GM19025 (cell line): Measurements from ENCODE around the gene POLG2.
"Not testable (repeated sequence)": the region's sequence is repeated elsewhere in the genome, so short reads cannot be mapped to it uniquely, and the experiment has no call there.

ENCODE experiments used
- ATAC-seq: cut with Tn5 transposase; IDR thresholded peaks from one replicate; pipeline ENCODE4 v1.9.1; 2021; ENCODE audit warnings: mild to moderate bottlenecking, low read depth, moderate library complexity; ENCODE audit not compliant: unreplicated experiment

Gene POLG2

GRCh38 chr17:64491034-64491860 lies 5.6 kb downstream of the POLG2 start:
- ATAC-seq, result no peak

DNA sequence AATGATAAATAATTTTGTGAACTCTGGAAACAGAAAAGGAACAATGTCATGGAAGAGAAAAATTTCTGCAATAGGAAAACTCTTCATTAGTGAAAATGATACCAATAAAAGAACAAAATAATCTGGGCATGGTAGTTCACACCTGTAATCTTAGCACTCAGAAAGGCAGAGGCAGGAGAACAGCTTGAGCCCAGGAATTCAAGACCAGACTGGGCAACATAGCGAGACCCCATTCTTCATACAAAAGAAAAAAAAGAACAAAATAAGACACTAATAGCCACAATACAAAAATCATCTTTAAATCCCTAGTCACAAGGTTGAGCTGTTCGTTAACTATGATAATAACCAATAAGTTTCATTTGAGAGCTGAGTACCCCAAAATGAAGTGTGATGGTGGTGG lies 8.6 kb downstream of the POLG2 start:
- ATAC-seq, result no peak

GRCh38 chr17:64484380-64484779 lies 12.5 kb downstream of the POLG2 start:
- no peak for ATAC-seq

DNA sequence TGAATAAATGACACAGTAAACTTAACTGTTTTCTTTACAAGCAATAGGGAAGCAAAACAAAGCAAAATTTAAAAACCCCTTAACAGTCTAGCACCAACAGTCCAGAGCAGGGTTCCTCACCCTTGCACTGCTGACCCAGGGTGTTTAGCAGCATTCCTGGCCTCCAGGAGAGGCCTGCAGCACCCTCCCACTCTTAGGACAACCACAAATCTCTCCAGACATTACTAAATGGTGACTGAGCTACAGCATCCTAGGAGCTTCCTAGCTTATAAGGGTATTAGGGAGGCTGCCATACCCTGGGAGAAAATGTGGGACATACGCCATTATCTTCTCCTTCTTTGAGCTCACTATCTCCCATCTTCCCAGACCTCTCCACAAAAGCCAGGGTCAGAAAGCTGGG lies 15.9 kb downstream of the POLG2 start:
- no peak for ATAC-seq

GRCh38 chr17:64477849-64478248 lies 19.0 kb downstream of the POLG2 start:
- no peak for ATAC-seq

- no peak for ATAC-seq
Observed at GRCh38 chr17:64472564-64472963, 24.3 kb downstream of the POLG2 start.

DNA sequence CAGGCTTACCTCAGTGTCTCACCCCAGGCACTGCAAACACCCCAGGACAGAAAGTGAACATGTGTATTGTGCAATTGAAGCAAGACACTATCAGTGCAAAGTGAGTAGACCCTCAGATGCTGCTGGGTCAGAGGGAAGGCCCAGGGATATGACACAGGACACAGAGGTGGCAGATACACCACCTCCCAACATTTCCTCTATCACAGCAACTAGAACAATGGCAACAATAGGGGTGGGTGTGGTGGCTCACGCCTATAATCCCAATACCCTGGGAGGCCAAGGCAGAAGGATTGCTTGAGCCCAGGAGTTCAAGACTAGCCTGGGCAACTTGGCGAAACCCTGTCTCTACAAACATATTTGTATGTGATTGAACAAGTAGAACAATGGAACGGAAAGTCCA lies 25.4 kb downstream of the POLG2 start:
- no peak for ATAC-seq

DNA sequence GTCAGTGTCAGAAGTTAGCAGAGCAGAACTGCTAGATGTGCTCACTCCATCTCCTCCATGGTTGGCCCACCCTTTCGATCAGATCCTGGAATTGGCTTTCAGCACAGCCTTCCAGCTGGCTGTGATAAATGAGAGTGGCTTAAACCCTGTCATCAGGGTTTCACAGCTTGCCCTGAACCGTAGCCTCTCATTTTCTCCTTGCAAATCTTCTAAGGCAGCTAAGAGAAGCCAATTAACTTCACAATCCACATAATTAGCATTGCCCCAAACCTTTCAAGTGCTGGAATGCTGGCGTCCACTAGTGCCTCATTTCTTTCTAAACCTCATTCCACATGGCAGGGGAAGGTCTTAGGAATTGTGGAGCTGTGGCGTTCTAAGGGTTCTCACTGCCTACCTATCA lies 26.2 kb downstream of the POLG2 start:
- ATAC-seq, result no peak

DNA sequence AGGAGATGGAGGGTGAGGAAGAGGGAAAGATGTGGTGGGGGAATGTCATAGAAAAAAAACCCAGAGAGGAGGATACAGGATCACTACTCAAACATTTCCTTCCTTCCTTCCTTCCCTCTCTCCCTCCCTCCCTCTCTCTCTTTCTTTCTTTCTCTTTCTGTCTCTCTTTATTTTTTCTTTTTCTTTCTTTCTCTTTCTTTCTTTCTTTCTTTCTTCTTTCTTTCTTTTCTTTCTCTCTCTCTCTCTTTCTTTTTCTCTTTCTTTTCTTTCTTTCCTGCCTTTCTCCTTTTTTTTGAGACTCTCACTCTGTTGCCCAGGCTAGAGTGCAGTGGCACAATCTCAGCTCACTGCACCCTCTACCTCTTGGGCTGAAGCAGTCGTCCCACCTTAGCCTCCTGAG lies 30.0 kb downstream of the POLG2 start:
- ATAC-seq, result not testable (repeated sequence)

- no peak for ATAC-seq
Observed at GRCh38 chr17:64466019-64466735, 30.7 kb downstream of the POLG2 start.

DNA sequence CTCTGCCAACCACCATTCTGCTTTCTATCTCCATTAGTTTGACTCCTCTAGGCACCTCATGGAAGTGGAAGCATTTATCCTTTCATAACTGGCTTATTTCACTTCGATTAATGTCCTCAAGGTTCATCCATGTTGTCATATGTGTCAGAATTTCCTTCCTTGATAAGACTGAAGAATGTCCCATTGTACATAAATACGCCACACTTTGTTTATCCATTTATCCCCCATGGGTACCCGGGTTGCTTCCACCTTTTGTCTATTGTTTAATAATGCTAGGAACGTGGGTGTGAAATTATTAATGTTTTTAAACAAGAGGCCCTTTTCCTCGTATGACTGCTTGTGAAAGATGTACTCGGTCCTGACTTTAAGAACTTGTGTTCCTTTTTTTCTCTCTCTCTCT lies 35.1 kb downstream of the POLG2 start:
- ATAC-seq, result no peak

- no peak for ATAC-seq
Observed at GRCh38 chr17:64460955-64461354, 35.9 kb downstream of the POLG2 start.

DNA sequence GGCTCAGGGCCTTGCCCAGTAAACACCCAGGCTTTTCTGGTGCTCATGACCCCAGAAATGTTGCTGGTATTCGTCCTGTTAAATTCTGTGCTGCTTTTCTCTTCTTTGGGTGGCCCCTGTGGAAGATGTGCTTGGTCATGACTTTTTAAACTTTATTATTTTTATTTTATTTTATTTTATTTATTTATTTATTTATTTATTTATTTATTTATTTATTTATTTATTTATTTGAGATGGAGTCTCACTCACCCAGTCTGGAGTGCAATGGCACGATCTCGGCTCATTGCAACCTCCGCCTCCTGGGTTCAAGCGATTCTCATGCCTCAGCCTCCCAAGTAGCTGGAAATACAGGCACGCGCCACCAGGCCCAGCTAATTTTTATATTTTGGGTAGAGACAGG lies 37.0 kb downstream of the POLG2 start:
- ATAC-seq, result not testable (repeated sequence)

- ATAC-seq, result no peak
Observed at GRCh38 chr17:64459284-64459747, 37.5 kb downstream of the POLG2 start.

- no peak for ATAC-seq
Observed at GRCh38 chr17:64458756-64459155, 38.1 kb downstream of the POLG2 start.

DNA sequence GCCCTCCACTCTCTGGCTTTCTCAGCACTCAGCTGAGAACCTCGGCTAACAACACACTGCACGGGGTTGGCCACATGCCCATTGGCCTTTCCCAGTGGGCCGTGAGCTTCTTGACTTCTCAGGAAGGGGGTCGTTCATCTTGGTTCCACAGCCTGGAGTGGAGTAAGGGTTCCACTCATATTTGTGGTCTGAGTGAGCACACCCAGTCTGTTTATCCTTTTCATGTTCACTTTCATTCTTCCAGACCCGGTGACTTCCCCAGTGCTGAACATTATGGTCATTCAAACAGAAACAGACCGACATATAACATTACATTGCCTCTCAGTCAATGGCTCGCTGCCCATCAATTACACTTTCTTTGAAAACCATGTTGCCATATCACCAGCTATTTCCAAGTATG lies 39.7 kb downstream of the POLG2 start:
- ATAC-seq, result no peak

DNA sequence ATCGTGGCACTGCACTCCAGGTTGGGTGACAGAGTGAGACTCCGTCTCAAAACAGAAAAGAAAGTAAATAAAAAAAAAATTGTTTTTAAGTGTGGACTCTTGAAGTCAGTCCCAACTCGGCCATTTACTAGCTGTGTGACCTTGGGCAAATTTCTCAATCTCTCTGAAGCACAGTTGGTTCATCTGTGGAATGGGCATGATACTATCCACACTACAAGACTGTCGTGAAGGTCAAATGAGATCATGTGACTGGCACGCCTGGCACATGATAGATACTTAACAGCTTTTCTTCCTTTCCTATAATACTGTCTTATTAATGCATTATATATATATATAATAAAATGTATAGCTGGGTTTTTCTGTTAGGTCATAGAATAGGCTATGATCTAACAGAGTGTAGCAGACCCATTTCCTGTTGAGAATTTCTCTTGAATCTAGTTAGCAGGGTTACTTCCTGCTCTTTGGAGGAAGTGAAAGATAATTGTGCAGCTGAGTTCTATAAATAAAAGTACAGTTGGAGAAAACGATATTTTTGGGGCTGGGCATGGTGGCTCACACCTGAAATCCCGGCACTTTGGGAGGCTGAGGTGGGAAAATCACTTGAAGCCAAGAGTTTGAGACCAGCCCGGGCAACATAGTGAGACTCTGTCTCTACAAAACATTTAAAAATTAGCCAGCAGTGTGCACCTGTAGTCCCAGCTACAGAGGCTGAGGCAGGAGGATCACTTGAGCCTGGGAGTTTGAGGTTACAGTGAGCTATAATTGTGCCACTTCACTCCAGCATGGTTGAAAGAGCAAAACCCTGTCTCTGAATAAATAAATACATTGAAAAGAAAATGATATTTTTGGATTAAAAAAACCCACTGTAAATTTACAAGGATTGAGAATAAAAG lies 40.6 kb downstream of the POLG2 start:
- no peak for ATAC-seq

- no peak for ATAC-seq
Observed at GRCh38 chr17:64449545-64449944, 47.3 kb downstream of the POLG2 start.

- no peak for ATAC-seq
Observed at GRCh38 chr17:64448665-64449512, 48.0 kb downstream of the POLG2 start, which contains the start of gene MILR1. TSS of gene MILR1 (plus strand) at chr17:64449115. CDS start at chr17:64449169, 54 bp downstream.

DNA sequence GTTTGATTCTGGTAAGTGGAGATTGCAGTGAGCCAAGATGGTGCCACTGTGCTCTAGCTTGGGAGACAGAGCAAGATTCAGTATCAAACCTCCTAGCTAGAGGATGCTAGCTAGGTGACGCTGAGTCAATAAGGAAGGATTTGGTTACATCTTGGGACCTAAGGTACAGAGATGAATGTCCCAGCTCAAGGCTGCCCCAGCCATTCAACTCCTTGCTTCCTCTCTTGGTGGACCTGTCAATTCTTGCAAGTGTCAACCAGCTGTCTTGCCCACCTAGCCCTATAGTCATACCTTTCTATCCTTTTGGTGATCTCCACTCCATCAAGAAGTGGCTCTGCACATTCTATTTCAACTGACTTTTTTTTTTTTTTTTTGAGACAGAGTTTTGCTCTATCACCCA lies 49.3 kb downstream of the POLG2 start:
- ATAC-seq, result no peak
